ENCODE measurements around the gene CDK5R1. TPM values are rescaled to one million over a fixed set of nuclear protein-coding genes. Genes with fewer than 3 reads are reported as not detected.

CDK5R1 gene
- total RNA-seq, 6 experiments from 2014 or later: 0.37 to 0.90 (median 0.48) TPM

GRCh38 chr17:32490101-32490482, 3.3 kb downstream of the CDK5R1 start:
- Histone ChIP-seq H3K4me3 (no peak overlapping the region), H3K4me1 (peaks cover 0 to 16% (median 0%) of the 10 kb centered on the region in 4 donors), H3K27ac (no peak overlapping the region), H3K27me3 (no peaks in the 10 kb centered on the region), H3K36me3 (no peaks in the 10 kb centered on the region), H3K9me3 (no peaks in the 10 kb centered on the region)
- no peak for DNase-seq
- WGBS (ENCODE audit: insufficient coverage, low coverage, low lambda C conversion rate, missing lambda C conversion rate): 78% methylated on average over 6 of the region's 16 CpGs
- ATAC-seq: no peak
- intact Hi-C loops (cut with DNase I): no loop called here
- TF ChIP-seq POLR2A (IDR thresholded peaks at IDR 0.05): no peak
- TF ChIP-seq CTCF (IDR thresholded peaks at IDR 0.05): no peak

- no peak for DNase-seq
These were observed 4.8 kb downstream of the CDK5R1 start for GRCh38 chr17:32491371-32492263.

GRCh38 chr17:32492264-32492589, 5.4 kb downstream of the CDK5R1 start:
- Histone ChIP-seq H3K36me3 (no peaks in the 10 kb centered on the region), H3K9me3 (no peaks in the 10 kb centered on the region), H3K4me1 (peaks cover 0 to 12% (median 0%) of the 10 kb centered on the region in 4 donors), H3K4me3 (no peak overlapping the region), H3K27ac (no peak overlapping the region), H3K27me3 (no peaks in the 10 kb centered on the region)
- DNase-seq (no peak), ATAC-seq (no peak)
- intact Hi-C loops (cut with DNase I): no loop called here
- 85% methylated on average over 4 of the region's 4 CpGs for WGBS (ENCODE audit: insufficient coverage, low coverage, low lambda C conversion rate, missing lambda C conversion rate)
- no peak for TF ChIP-seq POLR2A (IDR thresholded peaks at IDR 0.05)
- no peak for TF ChIP-seq CTCF (IDR thresholded peaks at IDR 0.05)

More at GRCh38 chr17:32491371-32492263, 4.8 kb downstream of the CDK5R1 start:
- Histone ChIP-seq H3K36me3 (no peaks in the 10 kb centered on the region), H3K9me3 (no peaks in the 10 kb centered on the region), H3K4me3 (no peak overlapping the region), H3K27ac (no peak overlapping the region), H3K27me3 (no peaks in the 10 kb centered on the region), H3K4me1 (peaks cover 0 to 12% (median 0%) of the 10 kb centered on the region in 4 donors)
- no peak for ATAC-seq
- intact Hi-C loops (cut with DNase I): no loop called here
- TF ChIP-seq CTCF (IDR thresholded peaks at IDR 0.05) (no peak), POLR2A (IDR thresholded peaks at IDR 0.05) (no peak)
- 75% methylated on average over 6 of the region's 21 CpGs for WGBS (ENCODE audit: insufficient coverage, low coverage, low lambda C conversion rate, missing lambda C conversion rate)

GRCh38 chr17:32492648-32493289, 6.0 kb downstream of the CDK5R1 start:
- Histone ChIP-seq H3K27me3 (no peaks in the 10 kb centered on the region), H3K27ac (no peak overlapping the region), H3K4me1 (peaks cover 0 to 12% (median 0%) of the 10 kb centered on the region in 4 donors), H3K36me3 (no peaks in the 10 kb centered on the region), H3K9me3 (no peaks in the 10 kb centered on the region), H3K4me3 (no peak overlapping the region)
- intact Hi-C loops (cut with DNase I): no loop called here
- no peak for TF ChIP-seq POLR2A (IDR thresholded peaks at IDR 0.05)
- TF ChIP-seq CTCF (IDR thresholded peaks at IDR 0.05): no peak
- ATAC-seq (peak in 1 of 4 donors; percentile 8), DNase-seq (no peak)
- 82% methylated on average over 6 of the region's 7 CpGs for WGBS (ENCODE audit: insufficient coverage, low coverage, low lambda C conversion rate, missing lambda C conversion rate)
